Activated CD8-positive, alpha-beta T cell treated with anti-CD3 and anti-CD28 coated beads, Interleukin-2, amount 10 ng/mL, durations not matched to agents 7 days and 5 days (primary cell): ENCODE data around the gene UROS. TPM values are rescaled to one million over a fixed set of nuclear protein-coding genes. Genes with fewer than 3 reads are reported as not detected.
A peak's percentile ranks its signal among the peaks of the same experiment; 100 is the strongest.

Experiments
- ATAC-seq: fragments of 150-1000 bp; cut with Tn5 transposase; one replicate; pipeline ENCODE4 v1.10.0; 2021; ENCODE audit warnings: moderate library complexity
- CTCF ChIA-PET: fragments of 350-600 bp; sonication (Branson Sonifier 250); formaldehyde crosslinking; loops from one replicate; lab custom pipeline; 2021; ENCODE audit warnings: antibody characterized with exemption; lab: Charles Lee
- POLR2A ChIA-PET: fragments of 350-600 bp; sonication (Branson Sonifier 250); formaldehyde crosslinking; loops from one replicate; lab custom pipeline; 2021; ENCODE audit warnings: antibody characterized with exemption; lab: Charles Lee
- DNase-seq: peaks from one replicate; pipeline ENCODE4 v3.0.0-alpha.2; 2020
- H3K27ac Mint-ChIP-seq: one replicate; pipeline ENCODE4 v1.8.0; 2021; ENCODE audit warnings: mild to moderate bottlenecking, mixed read lengths
- H3K27me3 Mint-ChIP-seq: one replicate; pipeline ENCODE4 v1.8.0; 2021; ENCODE audit warnings: low read depth, mixed read lengths
- H3K36me3 Mint-ChIP-seq: one replicate; pipeline ENCODE4 v1.8.0; 2021; ENCODE audit warnings: low read depth, mixed read lengths
- H3K4me1 Mint-ChIP-seq: one replicate; pipeline ENCODE4 v1.8.0; 2021; ENCODE audit warnings: low read depth, mixed read lengths
- H3K4me3 Mint-ChIP-seq: one replicate; pipeline ENCODE4 v1.8.0; 2021; ENCODE audit warnings: mild to moderate bottlenecking, mixed read lengths
- H3K9me3 Mint-ChIP-seq: one replicate; pipeline ENCODE4 v1.8.0; 2022; ENCODE audit warnings: mixed read lengths; ENCODE audit not compliant: insufficient read depth
- total RNA-seq, 2 experiments: library from RNA; stranded (reverse); gene quantifications; one replicate each; pipeline ENCODE4 v1.2.3, GENCODE V29; 2021

The UROS gene
- 10 to 100 TPM; 42.3 to 45.7 TPM for total RNA-seq

- Mint-ChIP-seq H3K4me1 (peaks cover 24% of the 10 kb centered on the region), H3K4me3 (peak within 1 kb of the TSS; percentile 81), H3K27me3 (no peaks in the 10 kb centered on the region), H3K27ac (peak within 1 kb of the TSS; percentile 82), H3K9me3 (no peaks in the 10 kb centered on the region), H3K36me3 (peaks cover 17% of the 10 kb centered on the region)
- peak; percentile 93 for DNase-seq
- peak; percentile 87 for ATAC-seq
- ChIA-PET POLR2A (interaction anchor here (0.9 to 1.9 kb wide), 5 partner anchors 8 to 104 kb away, joined by 3 to 8 read pairs (median 4); partner anchors contain the start of gene EDRF1), CTCF (interaction anchor here (1.2 to 1.3 kb wide), 2 partner anchors 22 to 55 kb away, joined by 3 read pairs; no protein-coding TSS in a partner anchor)
Observed at GRCh38 chr10:125822878-125823662, at the start of gene UROS, which contains the start of gene BCCIP. Gene UROS (minus strand): TSS chr10:125823258. CDS start chr10:125816499, 6,759 bp downstream. Gene BCCIP (plus strand): TSS chr10:125823546. CDS start chr10:125823558, 12 bp downstream.

GRCh38 chr10:125871338-125871737, 48.3 kb upstream of the UROS start:
- Mint-ChIP-seq H3K4me3 (no peak overlapping the region), H3K36me3 (peaks cover 16% of the 10 kb centered on the region), H3K4me1 (no peaks in the 10 kb centered on the region), H3K27ac (no peak overlapping the region), H3K9me3 (peaks cover 4% of the 10 kb centered on the region), H3K27me3 (no peaks in the 10 kb centered on the region)
- ChIA-PET POLR2A (no interaction called here), CTCF (no interaction called here)
- DNase-seq = no peak
- no peak for ATAC-seq

GRCh38 chr10:125868372-125868975, 45.4 kb upstream of the UROS start:
- Mint-ChIP-seq H3K4me3 (no peak overlapping the region), H3K4me1 (no peaks in the 10 kb centered on the region), H3K36me3 (no peaks in the 10 kb centered on the region), H3K9me3 (no peaks in the 10 kb centered on the region), H3K27me3 (no peaks in the 10 kb centered on the region), H3K27ac (no peak overlapping the region)
- CTCF ChIA-PET = interaction anchor here (0.7 to 2.1 kb wide), 10 partner anchors 9 to 40 kb away, joined by 3 to 8 read pairs (median 4); partner anchors contain the start of gene FANK1
- POLR2A ChIA-PET = no interaction called here
- ATAC-seq (no peak), DNase-seq (peak; percentile 33)

- Mint-ChIP-seq H3K4me1 (no peaks in the 10 kb centered on the region), H3K4me3 (no peak overlapping the region), H3K9me3 (no peaks in the 10 kb centered on the region), H3K27me3 (no peaks in the 10 kb centered on the region), H3K36me3 (no peaks in the 10 kb centered on the region), H3K27ac (no peak overlapping the region)
- no peak for ATAC-seq
- no peak for DNase-seq
- ChIA-PET POLR2A (no interaction called here), CTCF (no interaction called here)
Observed at GRCh38 chr10:125866421-125867029, 43.5 kb upstream of the UROS start.

GRCh38 chr10:125865120-125865519, 42.1 kb upstream of the UROS start:
- H3K9me3 Mint-ChIP-seq = no peaks in the 10 kb centered on the region
- DNase-seq = no peak
- no peak overlapping the region for H3K27ac Mint-ChIP-seq
- ChIA-PET POLR2A (no interaction called here), CTCF (interaction anchor here (0.9 to 1.2 kb wide), 2 partner anchors 10 to 21 kb away, joined by 3 read pairs; no protein-coding TSS in a partner anchor)
- no peaks in the 10 kb centered on the region for H3K27me3 Mint-ChIP-seq
- H3K36me3 Mint-ChIP-seq = no peaks in the 10 kb centered on the region
- H3K4me1 Mint-ChIP-seq = no peaks in the 10 kb centered on the region
- no peak for ATAC-seq
- no peak overlapping the region for H3K4me3 Mint-ChIP-seq

GRCh38 chr10:125859128-125859817, 36.2 kb upstream of the UROS start:
- ChIA-PET CTCF (interaction anchor here (2.2 kb wide), 1 partner anchor 9 kb away, joined by 7 read pairs; no protein-coding TSS in a partner anchor), POLR2A (no interaction called here)
- DNase-seq (no peak), ATAC-seq (no peak)
- Mint-ChIP-seq H3K4me3 (no peak overlapping the region), H3K27me3 (no peaks in the 10 kb centered on the region), H3K36me3 (peaks cover 3% of the 10 kb centered on the region), H3K27ac (no peak overlapping the region), H3K4me1 (no peaks in the 10 kb centered on the region), H3K9me3 (no peaks in the 10 kb centered on the region)

- POLR2A ChIA-PET = no interaction called here
- H3K4me3 Mint-ChIP-seq = no peak overlapping the region
- DNase-seq (no peak), ATAC-seq (no peak)
- H3K9me3 Mint-ChIP-seq = no peaks in the 10 kb centered on the region
- CTCF ChIA-PET = interaction anchor here (0.7 kb wide), 1 partner anchor 12 kb away, joined by 3 read pairs; no protein-coding TSS in a partner anchor
- no peaks in the 10 kb centered on the region for H3K4me1 Mint-ChIP-seq
- H3K27ac Mint-ChIP-seq = no peak overlapping the region
- H3K27me3 Mint-ChIP-seq = no peaks in the 10 kb centered on the region
- H3K36me3 Mint-ChIP-seq = peaks cover 6% of the 10 kb centered on the region
Observed at GRCh38 chr10:125857185-125857760, 34.2 kb upstream of the UROS start.

- Mint-ChIP-seq H3K4me1 (no peaks in the 10 kb centered on the region), H3K4me3 (no peak overlapping the region), H3K36me3 (peaks cover 17% of the 10 kb centered on the region), H3K9me3 (no peaks in the 10 kb centered on the region), H3K27me3 (no peaks in the 10 kb centered on the region), H3K27ac (no peak overlapping the region)
- ChIA-PET CTCF (no interaction called here), POLR2A (no interaction called here)
- ATAC-seq (no peak), DNase-seq (no peak)
Observed at GRCh38 chr10:125852487-125852886, 29.4 kb upstream of the UROS start.

- no peak overlapping the region for H3K27ac Mint-ChIP-seq
- ChIA-PET CTCF (no interaction called here), POLR2A (no interaction called here)
- H3K4me1 Mint-ChIP-seq = no peaks in the 10 kb centered on the region
- no peak overlapping the region for H3K4me3 Mint-ChIP-seq
- H3K36me3 Mint-ChIP-seq = peaks cover 17% of the 10 kb centered on the region
- ATAC-seq = no peak
- no peaks in the 10 kb centered on the region for H3K27me3 Mint-ChIP-seq
- DNase-seq = no peak
- H3K9me3 Mint-ChIP-seq = no peaks in the 10 kb centered on the region
Observed at GRCh38 chr10:125850766-125851731, 28.0 kb upstream of the UROS start.

- DNase-seq (no peak), ATAC-seq (no peak)
- no peak overlapping the region for H3K4me3 Mint-ChIP-seq
- no peak overlapping the region for H3K27ac Mint-ChIP-seq
- no peaks in the 10 kb centered on the region for H3K4me1 Mint-ChIP-seq
- H3K36me3 Mint-ChIP-seq = peaks cover 15% of the 10 kb centered on the region
- ChIA-PET CTCF (no interaction called here), POLR2A (no interaction called here)
- no peaks in the 10 kb centered on the region for H3K9me3 Mint-ChIP-seq
- H3K27me3 Mint-ChIP-seq = no peaks in the 10 kb centered on the region
Observed at GRCh38 chr10:125849448-125849847, 26.4 kb upstream of the UROS start.
